GM18499 (cell line): ENCODE measurements around the gene RHEBL1.

Experiments used
- ATAC-seq: cut with Tn5 transposase; IDR thresholded peaks from one replicate; pipeline ENCODE4 v1.9.1; 2021; ENCODE audit warnings: moderate number of reproducible peaks; ENCODE audit not compliant: insufficient read depth, unreplicated experiment

RHEBL1 gene

DNA sequence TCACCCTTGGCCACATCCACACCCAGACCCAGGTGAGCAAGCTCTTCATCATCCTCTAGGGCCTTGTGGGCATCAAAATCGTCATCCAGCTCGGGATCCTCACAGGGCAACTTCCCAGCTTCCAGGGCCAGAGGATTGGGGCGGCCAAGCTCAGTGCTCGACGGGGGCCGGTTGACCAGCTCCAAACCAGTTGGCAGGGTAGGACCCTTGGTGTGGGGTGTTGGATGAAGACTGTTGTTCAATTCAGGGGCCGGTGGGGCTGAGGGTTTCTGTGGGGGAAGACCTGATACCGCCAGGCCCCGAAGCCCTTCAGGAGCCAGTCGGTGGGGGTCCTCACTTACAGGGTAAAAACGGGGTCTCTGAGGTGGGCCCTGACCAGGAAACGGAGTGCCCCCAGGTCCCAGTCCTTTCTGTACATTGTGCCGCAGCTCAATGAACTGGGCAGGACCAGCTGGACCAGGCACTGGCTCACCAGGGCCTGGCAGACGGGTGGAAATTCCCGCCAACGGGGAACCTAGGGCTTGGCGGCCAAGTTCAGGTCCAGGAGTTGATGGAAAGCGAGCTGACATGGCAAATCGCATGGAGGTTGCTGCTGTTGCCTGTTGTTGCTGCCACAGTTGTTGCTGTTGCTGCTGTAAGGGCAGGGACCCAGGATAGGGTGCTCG, 31.4 kb downstream of the RHEBL1 start:
- no peak for ATAC-seq

DNA sequence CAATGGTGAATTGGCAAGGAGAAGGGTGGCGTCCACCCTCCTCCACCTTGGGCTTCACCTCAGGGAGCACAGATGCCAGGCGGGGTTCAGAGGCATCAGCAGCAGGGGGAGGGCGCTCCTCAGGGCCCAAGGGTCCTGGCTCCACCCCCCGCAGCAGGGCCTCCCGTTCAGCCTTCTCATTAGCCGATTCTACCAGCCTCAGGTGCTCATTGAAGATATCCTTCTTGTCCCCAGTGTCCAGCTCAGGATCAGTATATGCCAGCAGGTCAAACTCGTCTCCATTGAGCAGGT, 31.9 kb downstream of the RHEBL1 start:
- ATAC-seq, result no peak

DNA sequence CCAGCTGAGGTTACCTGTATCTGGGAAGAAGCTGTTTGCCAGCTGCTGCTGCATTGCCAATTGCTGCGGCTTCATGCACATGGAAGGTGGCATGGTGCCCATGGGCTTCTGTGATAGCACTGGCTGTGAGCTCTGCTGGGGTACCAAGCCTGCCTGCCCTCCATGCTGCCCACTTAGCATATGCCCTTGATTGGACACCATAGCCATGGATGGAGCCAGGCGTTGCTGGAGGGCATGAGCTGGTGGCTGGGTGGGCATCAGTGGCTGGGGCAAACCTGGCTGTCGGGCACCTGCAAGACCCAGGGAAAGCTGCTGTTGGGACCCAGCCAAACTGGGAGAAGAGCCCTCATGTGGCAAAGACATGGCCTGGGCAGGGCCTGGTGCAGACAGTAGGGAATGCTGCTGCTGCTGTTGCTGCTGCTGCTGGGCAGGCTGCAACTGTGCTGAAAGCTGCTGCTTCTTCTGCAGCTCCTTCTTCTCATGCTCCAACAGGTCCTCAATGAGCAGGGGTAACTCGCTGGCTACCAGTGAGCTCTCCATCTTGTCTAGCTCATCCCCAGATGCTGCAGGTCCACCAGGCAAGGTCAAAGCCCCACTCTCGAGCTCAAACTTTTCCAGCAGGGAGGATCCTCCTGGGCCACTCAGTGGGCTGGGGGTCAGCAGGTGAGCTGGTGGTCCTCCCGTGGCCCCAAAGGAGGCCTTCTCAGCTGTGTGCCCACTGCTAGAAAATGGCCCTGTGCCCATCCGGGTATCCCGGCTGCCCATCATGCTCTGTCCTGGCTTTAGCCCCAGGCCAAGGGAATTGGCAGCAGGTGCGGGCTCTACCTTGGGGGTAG, 32.5 kb downstream of the RHEBL1 start:
- ATAC-seq, result no peak

DNA sequence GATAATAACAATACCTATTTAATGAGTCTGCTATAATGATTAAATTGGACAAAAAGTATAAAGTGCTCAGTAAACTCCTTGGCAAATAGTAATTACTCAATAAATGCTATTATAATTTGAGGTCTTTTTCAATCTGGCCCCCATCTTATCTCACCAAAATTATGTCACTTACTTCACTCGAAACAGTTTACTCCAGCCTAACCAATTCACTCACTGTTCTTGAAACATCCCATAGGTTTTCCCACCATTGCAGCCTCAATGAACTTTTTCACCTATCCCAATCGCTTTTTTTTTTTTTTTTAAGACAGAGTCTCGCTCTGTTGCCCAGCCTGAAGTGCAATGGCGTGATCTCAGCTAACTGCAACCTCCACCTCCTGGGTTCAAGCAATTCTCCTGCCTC, 33.8 kb downstream of the RHEBL1 start:
- ATAC-seq, result no peak

DNA sequence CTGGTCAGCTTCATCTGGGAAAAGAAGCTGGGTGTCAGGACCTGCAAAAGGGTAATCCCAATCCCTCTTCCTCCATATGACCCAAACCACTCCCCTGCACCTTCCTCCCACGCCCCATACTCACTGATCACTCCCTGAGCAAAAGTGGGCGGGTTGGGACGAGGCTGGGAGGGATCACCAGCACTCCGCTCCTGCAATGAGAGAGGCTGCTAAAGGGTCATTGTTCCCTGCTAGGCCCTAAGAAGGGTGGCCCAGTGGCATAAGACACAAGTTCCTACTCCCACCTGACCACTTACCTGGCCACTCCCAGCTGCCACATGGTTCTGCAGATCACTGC, 35.5 kb downstream of the RHEBL1 start:
- no peak for ATAC-seq

DNA sequence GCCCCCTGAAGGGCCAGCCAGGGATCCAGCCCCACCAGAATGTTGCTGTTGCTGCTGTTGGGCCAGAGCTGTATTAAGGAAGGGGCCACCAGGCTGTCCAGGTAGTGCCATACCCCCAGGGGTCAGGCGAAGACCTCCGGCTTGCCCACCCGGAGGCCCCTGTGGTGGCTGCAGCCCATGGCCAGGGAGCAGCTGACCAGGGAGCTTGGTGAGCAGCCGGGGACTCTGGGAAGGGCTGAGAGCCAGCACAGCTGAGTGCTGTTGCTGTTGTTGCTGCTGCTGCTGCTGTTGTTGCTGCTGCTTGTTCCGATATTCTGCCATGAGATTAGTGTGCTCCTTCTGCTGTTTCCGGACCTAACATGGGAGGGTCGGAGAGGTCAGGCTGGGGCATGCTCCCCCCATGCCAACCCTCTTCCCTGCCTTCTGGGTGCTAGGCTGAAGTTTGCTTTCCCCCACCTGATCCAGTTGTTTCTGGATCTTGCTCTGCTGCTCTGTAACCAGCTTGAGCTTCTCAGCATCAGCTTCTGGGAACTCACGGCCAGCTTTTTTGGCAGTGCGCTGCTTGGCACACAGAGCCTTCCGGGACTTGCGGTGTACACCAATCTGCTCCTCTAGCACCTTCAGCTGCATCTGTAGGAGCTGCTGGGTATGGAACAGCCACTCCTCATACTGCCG, 36.0 kb downstream of the RHEBL1 start:
- no peak for ATAC-seq

DNA sequence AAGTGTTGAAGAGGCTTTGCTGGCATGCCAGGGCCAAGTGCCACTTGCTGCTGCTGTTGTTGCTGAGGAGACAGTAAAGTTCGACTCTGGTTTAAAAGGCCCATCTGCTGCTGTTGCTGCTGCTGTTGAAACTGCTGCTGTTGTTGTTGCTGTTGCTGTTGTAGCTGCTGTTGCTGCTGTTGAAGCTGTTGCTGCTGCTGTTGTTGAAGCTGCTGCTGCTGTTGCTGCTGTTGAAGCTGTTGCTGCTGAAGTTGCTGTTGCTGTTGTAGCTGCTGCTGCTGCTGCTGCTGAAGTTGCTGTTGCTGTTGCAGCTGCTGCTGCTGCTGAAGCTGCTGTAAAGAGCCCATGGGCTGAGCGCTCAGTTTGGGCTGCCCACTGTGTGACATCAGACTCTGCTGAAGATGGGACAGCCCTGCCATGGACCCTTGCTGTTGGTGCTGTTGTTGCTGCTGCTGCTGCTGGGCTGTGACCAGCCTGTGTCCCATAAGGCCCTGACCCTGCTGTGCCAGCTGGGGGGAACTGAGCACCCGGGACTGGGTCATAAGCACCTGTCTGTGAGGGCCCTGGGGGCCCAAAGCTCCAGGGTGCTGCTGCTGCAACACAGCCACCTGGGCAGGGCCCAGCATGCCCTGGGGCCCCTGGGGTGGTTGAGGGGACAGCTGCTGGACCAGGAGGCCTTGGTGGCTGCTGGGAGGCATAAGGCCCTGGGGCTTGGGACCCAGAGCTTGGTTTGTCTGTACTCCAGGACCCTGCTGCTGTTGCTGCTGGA, 36.9 kb downstream of the RHEBL1 start:
- no peak for ATAC-seq

DNA sequence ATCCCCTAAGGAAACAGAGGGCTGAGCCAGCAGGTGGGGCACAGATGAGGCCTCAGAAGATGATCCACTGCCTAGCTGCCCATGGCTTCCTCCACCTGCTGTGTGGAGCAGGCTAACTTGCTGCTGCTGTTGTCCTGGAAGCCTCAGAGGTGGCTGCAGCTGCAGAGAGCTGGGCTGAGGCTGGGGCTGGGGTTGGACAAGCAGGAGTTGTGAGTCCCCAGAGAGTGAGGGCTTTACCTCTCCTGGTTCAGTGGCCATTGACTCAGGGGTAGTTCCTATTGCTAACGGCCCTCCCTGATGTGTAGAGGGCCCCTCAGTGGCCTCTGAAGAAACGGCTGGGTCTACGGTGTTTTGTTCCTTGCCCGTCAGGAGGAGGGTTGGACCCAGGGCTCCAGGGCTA, 37.5 kb downstream of the RHEBL1 start:
- ATAC-seq, result no peak

DNA sequence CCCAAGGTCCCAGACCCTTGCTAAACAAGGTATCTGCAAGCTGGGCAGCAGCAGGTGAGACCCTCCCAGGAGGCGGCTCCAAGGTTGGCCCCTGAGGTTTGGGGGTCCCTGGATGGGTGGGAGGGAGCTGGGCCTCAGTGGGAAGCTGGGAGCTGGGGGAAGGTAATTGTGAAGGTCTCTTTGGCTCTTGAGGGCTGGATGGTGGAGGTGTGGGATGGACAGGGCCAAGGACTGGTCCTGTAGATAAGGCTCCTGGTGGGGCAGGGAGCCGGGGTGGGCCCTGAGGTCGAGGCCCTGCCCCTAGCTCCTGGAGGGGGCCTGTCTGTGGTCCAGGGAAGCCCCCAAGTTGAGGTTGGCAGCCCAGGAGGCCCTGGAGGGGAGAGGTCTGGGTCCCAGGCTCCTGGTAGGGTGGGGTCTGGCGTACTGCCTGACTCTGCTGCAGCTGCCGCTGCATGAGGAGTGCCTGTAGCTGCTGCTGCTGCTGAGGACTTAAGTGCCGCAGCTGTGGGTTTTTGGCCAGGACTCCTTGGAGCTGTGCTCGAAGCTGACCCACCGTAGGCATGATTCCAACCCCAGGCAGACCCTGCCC, 38.1 kb downstream of the RHEBL1 start:
- ATAC-seq, result no peak

DNA sequence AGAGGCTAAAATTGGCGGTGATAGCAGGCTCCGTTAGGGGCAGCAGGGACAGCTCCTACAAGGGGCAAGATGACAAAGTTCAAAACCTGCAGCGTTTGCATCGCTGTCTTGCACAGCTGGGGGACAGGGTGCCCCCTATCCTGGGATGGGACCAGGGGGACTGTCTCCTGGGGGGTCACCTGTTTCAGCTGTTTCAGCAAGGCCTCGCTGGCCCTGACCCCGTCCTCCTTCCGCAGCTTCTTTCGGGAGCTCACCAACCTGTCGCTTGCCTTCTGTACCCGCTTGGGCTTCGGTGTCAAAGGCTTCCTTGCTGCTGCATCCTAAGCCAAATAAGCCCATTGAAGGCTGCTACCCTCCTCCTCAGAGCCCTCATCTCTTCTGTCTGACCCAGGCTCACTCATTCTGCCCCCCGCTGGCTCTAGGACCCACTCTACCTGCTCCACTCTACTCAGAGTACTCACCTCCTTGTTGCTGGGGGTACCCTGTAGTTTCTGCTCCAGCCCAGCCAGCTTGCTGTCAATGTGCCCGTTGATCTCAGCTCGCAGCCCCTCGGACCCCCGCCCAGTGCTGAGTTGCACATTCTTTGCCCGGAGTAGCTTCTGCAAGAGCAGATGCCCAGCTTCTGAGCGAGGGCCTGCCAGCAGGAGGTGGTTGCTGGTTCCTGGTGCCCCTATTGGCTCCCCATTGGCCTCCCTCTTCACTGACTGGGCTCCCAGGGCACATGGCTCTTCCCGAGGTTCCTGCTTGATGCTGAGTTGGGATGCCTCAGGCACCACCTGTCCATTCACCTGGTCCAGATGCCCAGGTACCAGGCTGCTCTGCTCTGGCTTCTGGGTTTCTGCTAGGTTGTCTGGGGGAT, 38.8 kb downstream of the RHEBL1 start:
- no peak for ATAC-seq

DNA sequence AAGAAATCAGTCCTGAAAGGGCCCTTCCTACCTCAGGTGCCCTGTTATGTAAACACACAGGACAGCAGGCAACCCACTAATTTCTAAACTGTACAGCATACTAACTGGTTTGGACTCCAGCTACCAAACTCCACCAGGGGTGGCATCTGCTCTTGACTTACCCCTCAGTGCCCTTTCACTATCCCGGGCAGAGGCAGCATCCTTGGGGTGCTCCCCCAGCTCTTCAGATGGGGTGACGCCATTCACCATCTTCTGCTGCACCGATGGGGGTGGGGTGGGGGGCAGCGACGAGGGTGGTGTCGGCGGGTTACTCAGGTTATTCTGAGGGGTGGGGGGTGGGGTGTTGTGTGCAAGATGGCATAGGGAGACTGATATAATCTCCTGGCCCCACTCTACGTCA, 39.7 kb downstream of the RHEBL1 start:
- ATAC-seq, result no peak

DNA sequence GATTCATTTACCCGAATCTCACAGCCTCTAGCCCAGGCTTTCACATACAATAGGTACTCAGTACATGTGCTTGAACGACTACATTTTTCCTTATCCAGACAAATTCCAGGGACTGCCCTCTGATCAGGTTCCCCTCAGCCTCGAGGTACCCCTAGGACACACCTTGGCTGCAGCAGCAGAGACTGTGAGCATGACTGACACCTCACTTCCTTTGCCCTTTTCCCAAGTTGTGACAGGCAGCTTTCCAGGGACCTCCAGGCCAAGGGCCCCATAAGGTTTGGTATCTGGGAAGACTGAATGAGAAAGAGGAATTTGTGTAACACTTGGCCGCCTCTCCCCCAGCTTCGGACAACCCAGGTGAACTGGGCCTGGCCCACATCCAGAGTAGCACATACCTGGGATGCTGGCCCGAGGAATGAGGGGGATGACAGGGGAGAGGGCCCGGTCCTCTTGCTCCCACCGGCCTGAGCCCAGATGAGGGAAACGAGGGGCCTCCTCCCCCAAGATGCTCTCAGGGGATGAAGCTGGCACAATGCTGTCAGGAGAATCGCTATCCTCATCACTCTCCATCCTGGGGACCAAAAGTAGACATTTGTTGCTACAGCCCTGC, 41.0 kb downstream of the RHEBL1 start:
- ATAC-seq, result no peak

DNA sequence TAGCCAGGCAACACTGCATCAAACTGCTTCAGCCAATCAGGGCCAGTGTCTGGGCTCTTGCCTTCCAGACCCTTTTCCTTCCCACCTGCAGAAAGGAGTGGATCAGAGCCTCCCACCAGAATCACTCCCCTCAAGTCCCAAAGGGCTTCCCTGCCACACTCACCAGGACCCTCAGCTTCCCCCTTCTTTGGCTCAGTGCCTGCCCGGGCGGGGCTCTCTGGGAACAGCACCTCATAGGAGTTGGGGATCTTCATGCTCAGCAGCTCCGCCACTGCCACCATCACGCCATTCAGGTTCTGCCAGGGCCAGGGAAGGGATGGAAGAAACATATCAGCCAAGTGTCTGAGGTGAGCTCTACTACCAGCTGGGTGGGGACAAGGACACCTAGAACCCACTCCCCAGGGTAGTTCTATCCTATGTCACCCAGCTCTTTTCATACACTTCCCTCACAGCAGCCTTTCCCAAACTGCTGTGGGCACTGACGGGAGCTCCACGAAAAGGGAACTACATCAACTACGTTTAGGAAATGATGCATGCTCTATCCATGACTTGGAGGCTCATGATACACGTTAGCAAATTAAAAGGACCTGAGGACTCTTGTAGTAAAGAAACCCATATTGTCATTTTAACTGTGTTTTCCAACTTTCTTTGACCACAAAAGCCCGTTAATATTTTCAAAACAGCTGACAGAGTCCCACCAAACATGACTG, 41.8 kb downstream of the RHEBL1 start:
- no peak for ATAC-seq

DNA sequence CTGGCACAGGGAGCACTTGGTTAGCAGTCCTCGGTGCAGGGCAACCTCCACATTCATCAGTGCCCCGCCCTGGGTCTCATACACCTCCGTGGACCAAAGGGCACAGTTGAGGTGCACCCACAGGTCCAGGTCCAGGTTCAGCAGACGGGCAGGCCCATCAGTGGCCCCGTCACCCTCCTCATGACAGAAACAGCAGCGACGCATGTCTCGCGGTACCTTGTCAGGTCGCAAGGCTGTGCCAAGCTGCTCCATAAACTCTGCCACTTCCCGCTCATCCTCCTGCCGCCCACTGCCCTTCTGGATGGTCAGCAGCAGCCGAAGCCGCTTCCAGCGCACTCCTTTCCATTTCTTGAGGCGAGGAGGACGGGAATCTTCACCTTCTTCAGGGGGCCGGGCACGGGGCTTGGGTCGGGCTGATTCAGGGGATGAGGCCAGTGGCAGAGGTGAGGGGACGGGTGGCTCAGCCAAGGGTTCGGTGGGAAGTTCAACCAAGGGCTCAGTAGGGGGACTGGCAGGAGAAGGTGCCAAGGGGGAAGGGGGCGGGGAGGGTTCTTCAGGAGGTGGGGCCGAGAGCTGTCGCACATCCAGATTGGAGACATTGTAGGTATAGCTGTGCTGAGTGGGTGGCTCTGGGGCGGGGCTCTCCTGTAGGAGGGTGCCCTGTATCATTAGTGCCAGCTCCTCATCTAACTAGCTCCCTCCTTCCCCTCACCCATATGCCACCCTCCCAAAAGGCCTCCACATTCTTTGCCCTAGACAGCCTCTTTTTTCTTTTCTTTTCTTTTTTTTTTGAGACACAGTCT, 42.9 kb downstream of the RHEBL1 start:
- no peak for ATAC-seq

DNA sequence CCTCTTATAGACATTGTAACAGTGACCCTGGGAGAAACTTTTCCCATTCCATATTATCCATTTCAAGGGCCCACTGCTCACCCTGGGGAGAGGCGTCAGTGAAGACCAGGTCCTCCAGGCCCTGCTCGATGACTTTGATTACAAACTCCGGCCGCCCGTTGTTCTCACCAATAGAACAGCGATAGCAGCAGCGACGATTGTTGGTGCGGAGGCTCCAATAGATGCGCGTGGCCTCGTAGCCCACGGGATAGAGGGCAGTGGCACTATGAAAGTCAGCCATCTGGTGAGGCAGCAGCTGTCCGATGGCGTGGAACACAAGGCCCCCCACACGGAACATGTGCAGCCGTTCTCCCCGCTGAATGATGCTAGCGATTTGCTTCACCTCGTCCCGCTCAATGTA, 43.7 kb downstream of the RHEBL1 start:
- ATAC-seq, result no peak

DNA sequence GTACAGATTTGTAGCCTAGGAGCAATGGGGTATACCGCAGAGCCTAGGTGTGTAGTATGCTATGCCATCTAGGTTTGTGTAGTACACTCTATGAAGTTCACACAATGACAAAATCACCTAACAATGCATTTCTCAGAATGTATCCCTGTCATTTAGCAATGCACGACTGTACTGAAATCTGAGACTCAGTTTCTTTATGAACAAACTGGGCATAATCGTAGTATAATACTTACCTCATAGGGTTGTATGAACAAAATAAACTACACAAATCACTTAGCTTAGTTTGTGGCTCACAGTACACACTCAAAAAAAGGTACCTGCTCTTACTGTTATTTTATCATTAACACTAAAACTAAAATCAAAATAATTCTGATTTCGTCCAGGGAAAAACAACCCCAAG, 44.3 kb downstream of the RHEBL1 start:
- no peak for ATAC-seq

DNA sequence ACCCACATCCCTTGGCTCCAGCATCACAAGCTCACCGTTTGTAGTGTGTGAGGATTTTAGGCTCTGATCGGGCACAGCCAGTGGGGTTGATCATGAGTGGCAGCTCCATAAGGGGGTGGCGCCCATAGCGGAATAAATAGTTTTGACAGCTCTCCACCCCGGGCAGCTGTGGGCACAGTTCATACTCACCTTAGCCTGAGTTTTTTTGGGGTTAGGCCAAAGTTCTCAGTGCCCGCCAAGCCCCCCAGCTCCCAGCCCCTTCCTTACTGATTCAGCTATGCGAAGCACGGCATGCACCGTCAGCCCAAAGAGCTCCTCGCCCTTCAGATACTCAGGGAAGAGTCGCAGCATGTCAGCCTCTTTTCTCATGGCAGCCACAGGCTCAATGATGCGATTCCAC, 45.2 kb downstream of the RHEBL1 start:
- no peak for ATAC-seq

DNA sequence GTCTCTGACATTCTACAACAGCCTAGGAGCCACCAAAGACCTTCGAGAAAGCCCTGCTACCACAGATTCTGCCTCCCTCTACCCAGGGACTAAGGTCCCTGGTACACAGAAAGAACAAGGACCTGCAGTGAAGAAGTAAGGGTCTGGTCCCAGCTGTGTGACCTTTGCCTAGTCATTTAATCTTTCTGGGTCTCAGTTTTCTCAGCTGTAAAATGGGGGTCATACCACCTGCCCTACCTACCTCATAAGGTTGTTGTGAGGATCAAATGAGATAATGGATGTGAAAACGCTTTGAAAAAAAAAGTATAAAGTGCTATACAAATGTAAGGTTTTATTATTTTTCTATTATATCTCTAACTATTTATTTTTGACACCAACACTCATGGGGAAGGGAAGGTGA, 46.0 kb downstream of the RHEBL1 start:
- no peak for ATAC-seq
